Endothelial cell (in vitro differentiated cells): ENCODE measurements around the gene B9D1. TPM values are rescaled to one million over a fixed set of nuclear protein-coding genes. Genes with fewer than 3 reads are reported as not detected.

Source experiments
- DNase-seq: peaks from one replicate; pipeline ENCODE4 v3.0.0; 2021; ENCODE audit warnings: low spot score
- H3K27ac Mint-ChIP-seq: one replicate; pipeline ENCODE4 v1.8.0; 2021; ENCODE audit warnings: mixed read lengths, inconsistent platforms; ENCODE audit not compliant: unreplicated experiment
- H3K27me3 Mint-ChIP-seq: one replicate; pipeline ENCODE4 v1.8.0; 2021; ENCODE audit warnings: mild to moderate bottlenecking, moderate library complexity, mixed read lengths, inconsistent platforms; ENCODE audit not compliant: unreplicated experiment
- H3K36me3 Mint-ChIP-seq: one replicate; pipeline ENCODE4 v1.8.0; 2021; ENCODE audit warnings: mild to moderate bottlenecking, low read depth, mixed read lengths, inconsistent platforms; ENCODE audit not compliant: unreplicated experiment
- H3K4me1 Mint-ChIP-seq: one replicate; pipeline ENCODE4 v1.8.0; 2021; ENCODE audit warnings: mild to moderate bottlenecking, mixed read lengths, inconsistent platforms; ENCODE audit not compliant: unreplicated experiment
- H3K4me3 Mint-ChIP-seq: one replicate; pipeline ENCODE4 v1.8.0; 2021; ENCODE audit warnings: mild to moderate bottlenecking, mixed read lengths, inconsistent platforms; ENCODE audit not compliant: unreplicated experiment
- H3K9me3 Mint-ChIP-seq: one replicate; pipeline ENCODE4 v1.8.0; 2021; ENCODE audit warnings: mixed read lengths, inconsistent platforms; ENCODE audit not compliant: unreplicated experiment
- total RNA-seq: library from RNA; stranded (reverse); fragmentation: NEBNext Ultra II Directional; extraction: Animal tissue kit (Norgen Biotek cat#: 25700); gene quantifications from one replicate; pipeline ENCODE4 v1.2.1, GENCODE V29; 2021; ENCODE audit not compliant: unreplicated experiment
- TF ChIP-seq, protein P1 (sequence below): fragments of 200-600 bp; sonication (generic); IDR thresholded peaks from one replicate; pipeline ENCODE4 v1.5.0; 2021; ENCODE audit warnings: antibody characterized with exemption; ENCODE audit not compliant: unreplicated experiment

The B9D1 gene
- total RNA-seq, 1 donor from 2014 or later: 6.2 TPM

DNA sequence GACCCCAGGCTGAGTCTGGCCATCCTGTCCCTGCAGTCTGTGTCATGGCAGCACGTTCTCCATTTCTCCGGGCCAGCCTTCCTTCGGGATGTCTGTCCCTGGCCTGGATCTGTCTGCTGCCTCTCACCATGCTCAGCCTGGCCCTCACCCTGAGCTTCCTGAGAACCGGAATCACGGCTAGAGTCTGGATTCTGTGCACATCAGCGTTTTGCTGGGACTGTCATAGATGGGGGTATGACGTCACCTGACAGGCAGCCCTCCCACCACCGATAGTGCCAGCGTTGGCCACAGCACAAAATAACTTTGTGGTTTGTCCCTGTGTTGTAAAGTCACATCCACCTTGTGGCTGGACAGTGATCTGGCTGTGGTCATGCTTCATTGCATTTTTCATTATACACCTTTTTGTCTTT lies 59.2 kb downstream of the B9D1 start:
- H3K36me3 Mint-ChIP-seq: peaks cover 8% of the 10 kb centered on the region
- peak overlapping the region; percentile 93 for H3K27ac Mint-ChIP-seq
- H3K4me1 Mint-ChIP-seq: peaks cover 53% of the 10 kb centered on the region
- no peak for DNase-seq
- H3K4me3 Mint-ChIP-seq: no peak overlapping the region
- TF ChIP-seq, protein P1, sequence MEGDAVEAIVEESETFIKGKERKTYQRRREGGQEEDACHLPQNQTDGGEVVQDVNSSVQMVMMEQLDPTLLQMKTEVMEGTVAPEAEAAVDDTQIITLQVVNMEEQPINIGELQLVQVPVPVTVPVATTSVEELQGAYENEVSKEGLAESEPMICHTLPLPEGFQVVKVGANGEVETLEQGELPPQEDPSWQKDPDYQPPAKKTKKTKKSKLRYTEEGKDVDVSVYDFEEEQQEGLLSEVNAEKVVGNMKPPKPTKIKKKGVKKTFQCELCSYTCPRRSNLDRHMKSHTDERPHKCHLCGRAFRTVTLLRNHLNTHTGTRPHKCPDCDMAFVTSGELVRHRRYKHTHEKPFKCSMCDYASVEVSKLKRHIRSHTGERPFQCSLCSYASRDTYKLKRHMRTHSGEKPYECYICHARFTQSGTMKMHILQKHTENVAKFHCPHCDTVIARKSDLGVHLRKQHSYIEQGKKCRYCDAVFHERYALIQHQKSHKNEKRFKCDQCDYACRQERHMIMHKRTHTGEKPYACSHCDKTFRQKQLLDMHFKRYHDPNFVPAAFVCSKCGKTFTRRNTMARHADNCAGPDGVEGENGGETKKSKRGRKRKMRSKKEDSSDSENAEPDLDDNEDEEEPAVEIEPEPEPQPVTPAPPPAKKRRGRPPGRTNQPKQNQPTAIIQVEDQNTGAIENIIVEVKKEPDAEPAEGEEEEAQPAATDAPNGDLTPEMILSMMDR: no peak
- no peaks in the 10 kb centered on the region for H3K9me3 Mint-ChIP-seq
- peaks cover 13% of the 10 kb centered on the region for H3K27me3 Mint-ChIP-seq

DNA sequence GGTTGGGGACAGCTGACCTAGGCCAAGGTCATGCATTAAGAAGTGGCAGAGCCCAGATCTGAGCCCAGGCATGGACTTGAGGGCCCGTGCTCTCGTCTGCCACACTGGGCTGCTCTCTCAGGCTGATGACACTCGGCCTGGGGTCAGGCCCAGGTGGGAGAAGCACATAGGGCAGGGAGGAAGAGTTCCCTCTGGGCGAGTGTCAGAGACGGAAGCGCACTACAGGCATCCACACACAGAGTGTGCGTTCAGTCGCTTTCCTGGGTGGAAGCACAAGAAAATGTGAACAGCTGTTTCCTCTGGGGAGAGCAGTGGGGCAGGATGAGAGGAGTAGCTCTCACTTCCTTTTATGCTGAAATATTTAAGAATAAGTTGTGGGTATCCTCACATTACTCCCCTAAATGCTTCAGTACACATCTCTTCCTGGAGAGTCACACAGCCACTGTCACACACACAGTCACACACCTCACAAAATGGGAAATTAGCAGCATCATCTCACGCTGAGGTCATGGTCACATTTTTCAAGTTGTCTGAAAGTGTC lies 59.7 kb downstream of the B9D1 start:
- TF ChIP-seq, protein P1: no peak

DNA sequence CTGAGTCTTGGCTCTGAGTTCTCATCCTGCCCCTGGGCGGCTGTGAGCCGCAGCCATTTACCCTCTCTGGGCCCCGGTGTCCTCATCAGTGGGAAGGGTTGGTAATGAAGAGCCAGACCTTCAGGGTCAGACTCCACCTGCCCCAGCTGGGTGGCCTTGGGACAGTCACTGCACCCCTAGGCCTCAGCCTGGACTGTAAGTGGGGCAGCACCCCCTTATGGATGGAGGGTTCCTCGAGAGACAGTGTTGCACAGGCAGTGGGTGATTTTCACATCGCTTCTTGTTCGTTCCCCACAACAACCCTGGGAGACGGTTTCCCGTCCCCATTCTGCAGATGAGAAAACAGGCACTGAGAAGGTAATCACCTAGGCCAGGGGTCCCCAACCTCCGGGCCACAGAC lies 60.5 kb downstream of the B9D1 start:
- Mint-ChIP-seq H3K9me3 (no peaks in the 10 kb centered on the region), H3K4me3 (no peak overlapping the region), H3K27me3 (peaks cover 13% of the 10 kb centered on the region), H3K36me3 (peaks cover 8% of the 10 kb centered on the region), H3K27ac (no peak overlapping the region), H3K4me1 (peaks cover 53% of the 10 kb centered on the region)
- DNase-seq: no peak
- TF ChIP-seq, protein P1: no peak

More for the DNA sequence above, 59.7 kb downstream of the B9D1 start:
- H3K4me1 Mint-ChIP-seq: peaks cover 53% of the 10 kb centered on the region
- peak; percentile 18 for DNase-seq
- peak overlapping the region; percentile 10 for H3K4me3 Mint-ChIP-seq
- peaks cover 8% of the 10 kb centered on the region for H3K36me3 Mint-ChIP-seq
- peak overlapping the region; percentile 93 for H3K27ac Mint-ChIP-seq
- H3K9me3 Mint-ChIP-seq: no peaks in the 10 kb centered on the region
- H3K27me3 Mint-ChIP-seq: peaks cover 13% of the 10 kb centered on the region

DNA sequence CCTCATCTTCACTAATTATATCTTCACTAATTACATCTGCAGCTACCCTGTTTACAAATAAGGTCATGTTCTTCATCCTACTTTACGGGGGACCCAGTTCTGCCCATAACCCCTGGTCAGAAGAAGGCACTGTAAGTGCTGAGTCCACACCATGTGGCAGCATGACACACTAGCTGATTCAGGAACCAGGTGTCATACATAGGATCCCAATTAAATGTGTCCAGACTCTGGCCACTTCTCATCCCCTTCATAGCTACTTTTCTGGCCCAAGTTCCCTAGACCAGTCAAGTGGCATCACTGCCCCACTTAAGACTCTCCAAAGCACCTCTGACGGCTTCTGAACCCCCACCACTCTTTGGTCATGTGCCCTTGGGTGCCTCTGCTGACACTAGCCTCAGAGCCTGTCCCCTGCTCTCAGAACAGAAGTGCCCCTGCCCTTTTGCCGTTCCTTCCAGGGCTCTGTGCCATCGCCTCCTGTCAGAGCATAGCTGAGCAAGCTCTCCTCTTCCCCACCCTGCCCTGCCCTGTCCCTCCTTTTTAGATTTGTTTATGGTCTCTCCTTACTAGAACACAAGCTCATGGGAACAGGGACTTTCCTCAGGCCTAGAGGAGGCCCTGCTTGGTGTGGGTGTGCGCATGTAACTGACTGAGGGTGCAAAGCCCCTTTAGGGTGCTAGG lies 61.1 kb downstream of the B9D1 start:
- no peak overlapping the region for H3K4me3 Mint-ChIP-seq
- peaks cover 8% of the 10 kb centered on the region for H3K36me3 Mint-ChIP-seq
- TF ChIP-seq, protein P1: no peak
- no peak for DNase-seq
- peaks cover 13% of the 10 kb centered on the region for H3K27me3 Mint-ChIP-seq
- no peaks in the 10 kb centered on the region for H3K9me3 Mint-ChIP-seq
- no peak overlapping the region for H3K27ac Mint-ChIP-seq
- H3K4me1 Mint-ChIP-seq: peaks cover 50% of the 10 kb centered on the region

DNA sequence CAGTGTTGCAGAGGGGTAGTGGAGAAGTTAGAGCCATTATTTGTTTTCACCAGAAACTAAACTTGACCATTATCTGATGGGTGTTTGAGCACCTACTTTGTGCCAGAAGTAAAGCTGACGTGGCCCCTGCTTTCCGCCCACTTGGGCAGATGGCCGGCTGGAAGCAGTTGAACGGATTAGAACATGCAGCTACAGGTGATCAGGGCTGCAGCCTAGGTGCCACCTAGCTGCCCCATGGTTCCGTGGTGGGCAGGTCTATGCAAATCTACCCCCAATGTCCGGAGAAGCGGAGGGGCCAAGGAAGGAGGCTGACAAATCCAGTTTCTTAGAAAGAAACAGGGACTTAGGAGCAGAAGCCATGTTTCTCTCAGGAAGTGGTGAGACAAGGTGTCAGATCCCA lies 62.7 kb downstream of the B9D1 start:
- Mint-ChIP-seq H3K27ac (no peak overlapping the region), H3K9me3 (no peaks in the 10 kb centered on the region), H3K36me3 (peaks cover 6% of the 10 kb centered on the region), H3K4me3 (no peak overlapping the region), H3K27me3 (peaks cover 10% of the 10 kb centered on the region), H3K4me1 (peaks cover 35% of the 10 kb centered on the region)
- DNase-seq: no peak
- TF ChIP-seq, protein P1: no peak
